Measurements from ENCODE around the gene CCDC85C. TPM values are rescaled to one million over a fixed set of nuclear protein-coding genes. Genes with fewer than 3 reads are reported as not detected.

Gene CCDC85C
- total and polyA plus RNA-seq, 2 of the 8 experiments (the other 6 are each of a cell fraction or from before 2014, with no cell fraction given) = 16.8 to 35.8 TPM

- Histone ChIP-seq H3K23me2 (ENCODE audit: low read depth, low read length) (no peaks in the 10 kb centered on the region; the same call in 1 of the 2 replicates), H3K79me2 (ENCODE audit: control insufficient read depth in 1 of 2, insufficient read depth in 2 of 2, low read length in 2 of 2) (peaks cover 0 to 49% of the 10 kb centered on the region in 2 experiments; a peak in 2 of 4 replicates), H2BK20ac (ENCODE audit: low read length) (no peak overlapping the region), H3K4me3 (ENCODE audit: extremely low read depth in 1 of 4, insufficient read depth in 2 of 4, low read depth in 3 of 4, low read length in 4 of 4) (no peak overlapping the region), H4K91ac (replicated peaks; ENCODE audit: insufficient read length, low read length) (no peak overlapping the region), H2BK12ac (ENCODE audit: low read depth, low read length) (no peak overlapping the region), H3K18ac (ENCODE audit: extremely low read depth, low read length) (no peak overlapping the region), H3K56ac (replicated peaks; ENCODE audit: insufficient read length, low read depth, low read length) (no peak overlapping the region), H3K36me3 (ENCODE audit: control insufficient read depth in 2 of 4, insufficient read depth in 4 of 4, low read length in 3 of 4) (no peaks in the 10 kb centered on the region), H3K27me3 (replicated peaks in 1 of 4; ENCODE audit: control insufficient read depth in 3 of 4, extremely low read depth in 1 of 4, insufficient read depth in 3 of 4, low read length in 3 of 4) (no peaks in the 10 kb centered on the region), H2AFZ (ENCODE audit: low read length) (no peak overlapping the region), H3K27ac (ENCODE audit: low read depth, low read length) (no peak overlapping the region), H3K4me2 (ENCODE audit: insufficient read depth in 1 of 2, low read depth in 2 of 2, low read length in 2 of 2) (no peak overlapping the region), H2BK120ac (replicated peaks; ENCODE audit: low read depth, low read length) (no peak overlapping the region), H3K9ac (replicated peaks in 1 of 4; ENCODE audit: extremely low read depth in 1 of 4, low read depth in 3 of 4, low read length in 3 of 4) (no peak overlapping the region), H2BK5ac (ENCODE audit: low read depth, low read length) (no peak overlapping the region), H2BK15ac (ENCODE audit: low read length) (no peak overlapping the region), H3K4me1 (replicated peaks in 1 of 4; ENCODE audit: control insufficient read depth in 3 of 4, insufficient read depth in 4 of 4, low read length in 3 of 4) (peaks cover 0 to 28% (median 14%) of the 10 kb centered on the region in 4 experiments; a peak in 6 of 7 replicates), H3K4ac (replicated peaks; ENCODE audit: insufficient read length, low read depth, low read length) (no peak overlapping the region), H3K9me3 (ENCODE audit: insufficient read depth in 2 of 2, low read depth in 1 of 2, low read length in 1 of 2) (no peaks in the 10 kb centered on the region), H3K14ac (ENCODE audit: insufficient read length) (no peak overlapping the region), H2AK5ac (ENCODE audit: low read depth, low read length) (no peak overlapping the region; the same call in 1 of the 2 replicates), H4K8ac (ENCODE audit: extremely low read depth, insufficient read depth, low read length) (peak overlapping the region; percentile 39; the same call in 1 of the 2 replicates), H3K79me1 (ENCODE audit: low read depth, low read length) (peaks cover 32% of the 10 kb centered on the region), H3K23ac (ENCODE audit: insufficient read length) (no peak overlapping the region), H4K20me1 (replicated peaks in 1 of 2; ENCODE audit: control insufficient read depth in 1 of 2, insufficient read depth in 2 of 2, low read length in 2 of 2) (peaks cover 2 to 32% of the 10 kb centered on the region in 2 experiments), H4K5ac (ENCODE audit: insufficient read length, low read depth, low read length) (no peak overlapping the region)
- ChIA-PET CTCF (ENCODE audit: partially characterized antibody) (interaction anchor here (0.6 to 3.9 kb wide), 5 partner anchors 9 to 58 kb away, joined by 3 to 14 read pairs (median 3); no protein-coding TSS in a partner anchor), POLR2A (ENCODE audit: partially characterized antibody) (interaction anchor here (2.2 kb wide), 1 partner anchor 22 kb away, joined by 10 read pairs; the partner anchor contains the start of gene CCDC85C)
- WGBS, 2 experiments (ENCODE audit: extremely low coverage in 1 of 2, insufficient coverage in 1 of 2, insufficient read length in 1 of 2, insufficient replicate concordance in 2 of 2, low coverage in 1 of 2, low lambda C conversion rate in 2 of 2, missing lambda C conversion rate in 1 of 2) = 86% methylated on average over 11 of the region's 11 CpGs; no CpG with 5 or more reads in 1 of the 2 experiments
- FAIRE-seq (no peak), DNase-seq (ENCODE audit: low read depth in 1 of 2, low spot score in 2 of 2) (no peak)
- no peak for TF ChIP-seq SUZ12 (IDR thresholded peaks at IDR 0.05; ENCODE audit: low read length)
- TF ChIP-seq SP1 (IDR thresholded peaks at IDR 0.05; ENCODE audit: low read depth, low read length) = no peak
- TF ChIP-seq TAF1 (IDR thresholded peaks at IDR 0.05; ENCODE audit: low read depth, low read length) = no peak
- TF ChIP-seq BCL11A (IDR thresholded peaks at IDR 0.05; ENCODE audit: low read depth in 2 of 2, low read length in 2 of 2) = no peak
- no peak for TF ChIP-seq HDAC2 (IDR thresholded peaks at IDR 0.05; ENCODE audit: borderline replicate concordance in 1 of 2, low read depth in 2 of 2, low read length in 2 of 2)
- TF ChIP-seq RAD21 (IDR thresholded peaks at IDR 0.05 in 1 of 2, conservative IDR thresholded peaks at IDR 0.05 in 1 of 2; ENCODE audit: low read depth in 2 of 2, low read length in 2 of 2) = no peak
- no peak for TF ChIP-seq RBBP5 (IDR thresholded peaks at IDR 0.05; ENCODE audit: borderline replicate concordance, low read depth, low read length)
- TF ChIP-seq MAX (IDR thresholded peaks at IDR 0.05) = no peak
- TF ChIP-seq SIN3A (conservative IDR thresholded peaks at IDR 0.05 in 1 of 2, IDR thresholded peaks at IDR 0.05 in 1 of 2; ENCODE audit: low read depth in 1 of 2, low read length in 2 of 2) = no peak
- no peak for TF ChIP-seq SP2 (IDR thresholded peaks at IDR 0.05; ENCODE audit: low read length)
- TF ChIP-seq RFX5 (IDR thresholded peaks at IDR 0.05; ENCODE audit: borderline replicate concordance, low read depth, low read length) = no peak
- no peak for TF ChIP-seq RXRA (IDR thresholded peaks at IDR 0.05; ENCODE audit: insufficient read depth, low read depth, low read length)
- no peak for TF ChIP-seq CREB1 (IDR thresholded peaks at IDR 0.05)
Measured at GRCh38 chr14:99581938-99582337, 22.1 kb downstream of the CCDC85C start.

Measured in H1 (cell line).